HPDE6-E6E7 (cell line): ENCODE results near the gene ARHGEF7.

Source experiments
- DNase-seq: peaks from one replicate; pipeline ENCODE4 v3.0.0; 2011; ENCODE audit warnings: missing footprints; ENCODE audit errors: extremely low spot score

ARHGEF7 gene

DNA sequence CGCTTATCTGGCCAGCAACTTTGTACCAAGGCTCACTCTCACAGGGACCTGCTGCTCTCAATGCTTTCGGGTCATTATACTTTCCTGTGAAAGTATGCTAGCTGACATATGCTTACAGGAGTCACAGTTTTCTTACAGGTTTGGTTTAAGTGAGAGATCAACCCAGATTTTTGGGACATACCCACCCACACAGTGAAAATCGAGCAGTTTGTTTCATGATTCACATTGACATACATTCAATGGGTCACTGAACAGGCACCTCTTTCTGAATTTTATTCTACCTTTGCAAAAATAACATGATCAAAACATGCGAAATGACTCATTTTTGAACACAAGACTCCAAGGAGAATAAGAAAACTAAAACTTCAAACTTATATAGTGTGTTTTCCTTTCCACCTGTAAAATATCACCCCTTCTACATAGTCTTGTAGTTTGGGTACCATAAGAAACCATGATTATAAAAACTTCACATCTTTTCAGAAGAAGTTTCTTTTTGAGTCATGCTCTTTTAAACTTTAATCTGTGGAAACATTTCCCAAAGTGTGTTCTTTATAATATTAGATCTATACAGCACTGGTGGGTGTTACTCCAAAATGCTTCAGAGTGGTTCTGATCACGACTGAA is 161.0 kb downstream of the ARHGEF7 start:
- DNase-seq: no peak

DNA sequence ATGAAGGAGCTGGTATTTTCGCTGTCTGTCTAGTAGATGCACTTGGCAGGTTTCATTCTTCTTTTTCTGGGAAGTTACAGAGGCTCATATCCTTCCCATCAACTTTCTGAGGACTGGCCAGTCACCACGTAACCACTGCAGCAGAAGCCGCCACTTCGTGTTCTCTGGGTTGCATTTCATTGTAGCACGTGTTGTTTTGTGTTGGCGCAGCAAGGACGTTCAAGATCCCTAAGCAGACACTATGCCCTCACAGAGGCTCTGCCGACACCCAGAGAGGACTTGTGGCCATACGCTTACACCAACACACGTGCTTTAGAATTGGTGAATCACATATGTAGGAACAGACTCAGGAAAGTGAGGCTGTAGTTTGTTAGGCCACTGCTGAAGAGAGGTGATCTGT is 163.1 kb downstream of the ARHGEF7 start:
- DNase-seq: no peak

DNA sequence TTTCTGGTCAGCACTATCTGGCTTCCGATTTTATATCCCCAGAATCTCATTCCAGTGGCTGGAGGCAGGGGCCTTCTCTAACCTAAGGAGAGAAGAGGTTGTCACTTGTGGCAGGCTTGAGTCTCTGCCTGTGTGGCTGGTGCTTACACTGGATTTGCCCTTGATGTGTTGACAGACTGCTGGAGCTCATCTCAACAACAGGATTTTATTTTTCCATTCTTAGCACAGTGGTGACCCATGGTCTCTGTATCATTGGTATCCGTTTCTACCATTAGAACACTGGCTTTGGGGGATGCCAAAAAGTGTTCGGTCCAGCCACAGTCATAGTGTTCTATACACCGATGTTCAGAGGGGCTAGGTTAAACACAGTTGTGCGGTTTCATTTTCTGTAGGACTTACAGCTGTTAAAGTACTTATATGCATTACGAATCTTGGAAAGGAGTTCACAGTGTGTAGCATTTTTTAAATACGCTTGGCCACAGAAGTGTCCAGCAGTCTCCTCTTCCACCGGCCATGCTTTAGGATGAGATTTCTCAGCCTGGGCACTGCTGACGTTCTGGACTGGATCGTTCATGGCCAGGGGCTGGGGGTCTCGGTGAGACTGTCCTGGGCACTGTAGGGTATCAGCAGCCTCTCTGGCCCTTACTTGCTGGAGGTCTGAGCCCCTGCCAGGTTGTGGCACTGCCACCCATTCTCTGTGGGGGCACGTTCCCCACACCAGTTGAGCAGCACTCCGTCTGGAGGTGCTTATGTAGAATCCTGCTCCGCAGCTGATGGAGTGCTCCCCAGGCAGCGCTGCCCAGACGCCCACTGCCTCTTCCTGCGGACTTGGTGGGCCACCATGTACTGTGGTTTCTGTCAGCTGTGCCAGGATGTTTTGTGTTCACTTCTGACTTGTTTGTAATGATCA is 163.9 kb downstream of the ARHGEF7 start:
- no peak for DNase-seq

DNA sequence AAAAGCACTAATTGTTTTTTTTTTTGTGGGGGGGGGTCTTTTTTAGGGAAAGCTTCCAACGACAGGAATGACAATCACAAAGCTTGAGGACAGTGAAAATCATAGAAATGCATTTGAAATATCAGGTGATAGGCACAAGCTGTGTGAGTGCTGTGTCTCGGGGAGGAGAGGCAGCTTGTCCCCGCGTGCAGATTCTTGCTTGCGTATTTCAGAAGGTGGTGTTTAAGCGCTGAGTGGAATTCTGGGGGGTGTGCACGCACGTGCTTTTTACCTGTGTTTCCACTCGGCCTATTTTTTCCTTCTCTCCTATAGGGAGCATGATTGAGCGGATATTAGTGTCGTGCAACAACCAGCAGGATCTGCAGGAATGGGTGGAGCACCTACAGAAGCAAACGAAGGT is 165.1 kb downstream of the ARHGEF7 start:
- no peak for DNase-seq

DNA sequence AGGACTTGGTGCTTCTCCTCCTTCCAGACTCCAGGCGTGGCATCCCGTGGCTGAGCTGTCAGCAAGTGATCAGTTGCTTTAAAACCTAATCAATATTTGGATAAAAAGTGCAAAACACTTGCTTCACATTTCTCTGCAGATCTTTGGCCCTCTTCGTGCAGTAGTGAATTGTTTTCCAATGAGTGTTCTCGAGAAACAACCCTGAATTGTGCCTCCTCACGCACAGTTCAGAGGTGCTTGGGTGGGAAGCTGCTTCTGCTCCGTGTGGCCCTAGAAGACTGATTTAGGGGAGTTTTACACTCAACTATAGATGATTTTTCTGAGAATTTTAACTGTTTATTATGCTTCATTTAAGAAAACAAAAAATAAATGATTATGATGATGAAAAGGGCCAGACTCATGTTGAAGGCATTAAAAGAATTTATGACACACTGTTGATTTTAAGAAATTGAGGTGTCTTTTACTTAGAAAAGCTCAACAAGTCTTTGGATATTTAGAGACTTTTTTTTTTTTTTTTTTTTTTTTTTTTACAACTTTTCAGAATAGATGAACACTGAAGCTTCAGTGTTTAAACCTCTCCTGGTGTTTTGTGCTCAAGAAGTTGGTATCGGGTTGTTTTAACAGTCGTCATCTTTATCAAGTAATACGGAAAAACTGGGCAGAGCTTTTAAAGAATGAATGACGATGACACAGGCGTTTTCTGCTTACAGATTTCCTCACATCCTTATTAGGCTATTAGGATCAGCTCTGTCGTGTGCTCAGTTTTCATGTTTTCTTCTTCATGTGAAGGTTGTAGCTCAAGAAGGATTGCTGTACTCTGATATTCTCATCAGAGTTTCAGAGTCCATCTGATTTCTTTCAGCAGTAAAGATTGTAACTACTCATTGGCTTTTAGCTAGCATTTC is 165.8 kb downstream of the ARHGEF7 start:
- no peak for DNase-seq

DNA sequence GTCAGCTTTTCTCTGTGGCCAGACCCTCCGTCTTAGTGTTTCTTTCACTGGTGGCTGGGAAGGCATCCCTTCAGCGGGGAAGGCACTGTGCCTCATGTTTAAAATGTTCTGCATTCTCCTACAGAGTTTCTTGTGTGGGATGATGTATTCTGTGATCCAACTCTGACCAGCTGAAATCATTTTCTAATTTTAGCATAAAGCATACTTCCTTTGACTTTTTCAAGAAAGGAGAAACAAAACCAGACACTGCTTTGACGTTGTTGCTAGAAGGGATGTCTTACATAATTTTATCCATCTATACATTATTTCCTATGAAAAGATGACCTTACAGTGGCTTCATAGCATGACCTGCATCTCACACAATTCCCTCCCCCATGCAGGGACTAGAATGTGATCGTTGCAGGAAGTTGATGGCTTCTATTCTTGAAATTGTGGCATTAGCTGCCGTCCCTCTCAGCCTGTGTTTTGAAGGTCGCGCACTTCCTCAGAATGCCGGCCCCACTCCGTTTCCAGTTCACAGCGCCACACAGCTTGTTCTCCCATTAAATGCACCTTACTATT is 166.7 kb downstream of the ARHGEF7 start:
- no peak for DNase-seq

DNA sequence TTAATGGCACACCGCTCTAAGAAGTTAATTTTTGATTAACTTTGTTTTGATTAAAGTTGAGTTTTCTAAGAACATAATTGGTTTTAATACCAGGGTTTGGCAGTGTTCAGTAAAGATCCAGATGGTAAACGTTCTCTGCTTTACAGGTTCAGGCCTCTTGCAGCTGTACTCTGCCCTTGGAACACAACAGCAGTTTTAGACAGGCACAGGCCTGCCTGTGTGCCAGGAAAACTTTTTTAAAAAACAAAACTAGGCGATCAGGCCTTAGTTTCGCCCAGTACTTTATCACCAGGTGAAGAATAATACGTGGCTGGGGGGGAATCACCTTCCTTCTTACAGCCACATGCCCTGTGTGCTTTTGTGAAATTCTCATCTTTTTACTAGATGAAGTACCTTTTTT is 167.3 kb downstream of the ARHGEF7 start:
- DNase-seq: no peak

DNA sequence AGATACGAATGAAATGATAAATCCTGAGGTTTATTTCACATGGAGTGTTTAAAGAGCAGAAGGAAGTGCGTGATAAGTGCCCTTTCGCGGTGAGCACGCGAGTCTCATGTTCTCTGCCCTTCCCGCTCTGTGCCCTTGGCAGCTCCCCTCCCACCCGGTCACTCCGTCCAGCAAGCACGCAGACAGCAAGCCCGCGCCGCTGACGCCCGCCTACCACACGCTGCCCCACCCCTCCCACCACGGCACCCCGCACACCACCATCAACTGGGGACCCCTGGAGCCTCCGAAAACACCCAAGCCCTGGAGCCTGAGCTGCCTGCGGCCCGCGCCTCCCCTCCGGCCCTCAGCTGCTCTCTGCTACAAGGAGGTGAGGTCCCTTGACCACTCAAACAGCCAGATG is 167.9 kb downstream of the ARHGEF7 start:
- no peak for DNase-seq

DNA sequence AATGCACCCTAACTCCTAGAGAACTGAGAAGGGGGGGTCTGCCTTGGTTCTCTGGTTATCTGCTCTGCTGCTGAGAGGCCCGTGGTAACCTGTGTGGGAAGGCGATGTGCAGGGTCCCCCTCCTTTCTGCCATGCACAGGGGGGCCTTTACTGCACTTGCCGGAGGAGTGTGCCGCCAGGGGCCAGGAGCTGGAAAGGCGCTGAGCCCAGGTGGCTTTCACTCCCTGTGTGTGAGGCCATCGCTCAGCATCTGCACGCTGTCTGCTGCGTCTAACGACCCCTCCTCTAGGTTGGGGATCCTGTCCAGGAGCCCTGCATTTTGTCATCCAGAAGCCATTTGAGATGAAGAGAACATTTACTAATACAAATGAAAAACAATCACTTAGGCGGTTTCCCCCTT is 168.3 kb downstream of the ARHGEF7 start:
- no peak for DNase-seq

DNA sequence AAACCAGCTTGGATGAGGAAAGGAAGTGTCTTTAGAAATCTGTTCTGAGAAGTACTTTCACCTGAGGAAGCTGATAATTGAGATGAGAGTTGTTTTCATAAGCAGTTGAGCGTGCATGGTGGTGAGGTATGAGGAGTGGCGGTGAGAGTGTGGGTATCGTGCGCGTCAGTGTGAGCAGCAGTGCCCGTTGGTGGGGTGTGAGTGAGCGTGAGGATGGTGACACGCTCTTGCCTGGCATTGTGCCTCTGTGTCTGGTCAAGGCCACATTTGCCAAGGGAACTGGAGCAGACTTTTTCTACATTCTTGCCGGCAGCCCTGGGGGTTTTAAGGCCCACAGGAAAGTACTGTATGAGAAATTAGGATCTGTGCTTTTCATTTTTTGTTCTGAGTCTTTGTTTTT is 168.9 kb downstream of the ARHGEF7 start:
- no peak for DNase-seq

DNA sequence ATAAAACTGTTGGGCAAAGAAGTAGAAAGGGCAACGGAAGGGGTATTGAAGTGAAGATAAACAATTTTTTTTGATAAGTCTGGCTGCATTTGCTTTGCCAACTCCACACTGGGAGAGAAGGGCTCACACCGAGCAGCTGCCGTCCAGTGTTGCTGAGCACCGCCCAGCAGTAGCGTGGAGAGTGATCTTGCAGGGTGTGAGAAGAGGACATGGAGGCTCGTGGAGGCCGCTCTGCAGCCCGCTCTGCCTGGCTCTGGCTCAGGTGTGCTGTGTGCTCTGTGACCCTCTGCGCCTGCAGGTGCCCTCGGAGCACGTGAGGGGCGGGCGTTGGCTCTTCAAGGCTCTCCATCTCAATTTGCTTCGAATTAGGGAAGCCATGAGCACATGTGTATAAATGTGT is 169.5 kb downstream of the ARHGEF7 start:
- no peak for DNase-seq

DNA sequence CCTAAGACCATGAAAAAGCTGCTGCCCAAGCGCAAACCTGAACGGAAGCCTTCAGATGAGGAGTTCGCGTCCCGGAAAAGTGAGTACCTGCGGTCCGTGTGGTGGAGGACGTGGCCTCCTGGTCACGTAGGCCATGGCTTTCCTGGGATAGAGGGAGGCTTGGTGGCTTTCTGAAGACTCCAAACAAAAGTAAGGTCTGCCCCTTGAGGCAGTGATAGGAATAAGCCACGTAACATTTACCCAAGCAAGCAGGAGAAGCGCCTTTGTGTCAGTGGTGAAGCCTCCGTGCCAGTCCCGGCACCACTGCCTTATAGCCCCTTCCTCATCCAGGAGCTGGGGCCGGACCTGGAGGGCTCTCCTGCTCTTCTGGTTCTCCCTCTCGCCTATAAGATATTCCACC is 171.1 kb downstream of the ARHGEF7 start:
- DNase-seq: no peak

DNA sequence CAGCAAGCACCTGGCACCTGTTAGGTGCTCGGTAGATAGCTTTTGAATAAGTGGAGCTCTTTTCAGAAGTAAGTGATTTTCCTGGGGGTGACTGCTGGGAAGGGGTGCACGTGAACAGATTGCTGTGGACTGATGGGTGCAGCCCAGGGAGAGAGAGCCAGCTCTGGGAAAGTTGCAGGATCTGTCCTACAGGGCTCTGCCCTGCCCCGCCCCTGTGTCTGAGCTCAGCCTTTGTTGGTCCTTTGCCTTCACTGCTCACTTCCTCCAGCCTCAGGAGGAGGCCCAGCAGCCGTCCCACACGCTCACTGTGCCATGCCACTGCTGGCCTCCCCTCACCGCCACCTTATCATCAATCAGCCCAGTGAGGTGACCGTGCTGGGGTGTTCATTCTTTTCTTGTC is 171.6 kb downstream of the ARHGEF7 start:
- no peak for DNase-seq

DNA sequence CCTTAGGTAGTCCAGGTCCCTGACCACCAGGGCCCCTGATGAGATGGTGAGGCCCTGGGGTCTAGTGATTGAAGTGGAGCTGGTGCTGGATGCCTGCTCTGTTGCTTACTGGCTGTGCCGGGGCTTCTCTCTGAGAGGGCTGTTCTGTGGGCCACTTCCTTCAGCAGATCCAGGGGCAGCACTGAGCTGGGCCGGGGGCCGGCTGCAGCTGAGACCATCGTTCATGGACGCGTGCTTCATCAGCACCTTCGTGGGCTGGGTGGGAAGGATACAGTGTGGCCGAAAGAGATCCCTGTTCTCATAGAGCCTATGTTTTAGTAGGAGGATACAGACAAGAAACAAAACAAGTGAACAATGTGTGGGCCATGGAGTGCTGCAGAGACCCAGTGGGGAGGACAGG is 172.1 kb downstream of the ARHGEF7 start:
- DNase-seq: no peak

DNA sequence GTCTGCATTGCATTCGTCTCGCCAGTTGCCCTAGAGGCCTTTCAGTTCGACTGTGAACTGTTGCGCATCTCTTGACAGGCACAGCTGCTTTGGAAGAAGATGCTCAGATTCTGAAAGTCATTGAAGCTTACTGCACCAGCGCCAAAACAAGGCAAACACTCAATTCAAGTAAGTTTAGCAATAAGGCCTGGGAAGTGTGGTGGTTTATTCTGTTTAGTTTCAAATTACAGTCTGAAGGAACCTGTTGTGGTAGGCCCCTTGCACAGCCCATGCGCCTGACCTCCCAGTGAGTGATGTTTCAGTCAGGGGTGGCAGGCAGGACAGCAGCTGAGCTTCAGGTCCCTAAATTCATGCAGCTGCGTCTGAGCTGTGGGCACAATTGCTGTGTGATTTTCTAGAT is 173.2 kb downstream of the ARHGEF7 start:
- DNase-seq: no peak

DNA sequence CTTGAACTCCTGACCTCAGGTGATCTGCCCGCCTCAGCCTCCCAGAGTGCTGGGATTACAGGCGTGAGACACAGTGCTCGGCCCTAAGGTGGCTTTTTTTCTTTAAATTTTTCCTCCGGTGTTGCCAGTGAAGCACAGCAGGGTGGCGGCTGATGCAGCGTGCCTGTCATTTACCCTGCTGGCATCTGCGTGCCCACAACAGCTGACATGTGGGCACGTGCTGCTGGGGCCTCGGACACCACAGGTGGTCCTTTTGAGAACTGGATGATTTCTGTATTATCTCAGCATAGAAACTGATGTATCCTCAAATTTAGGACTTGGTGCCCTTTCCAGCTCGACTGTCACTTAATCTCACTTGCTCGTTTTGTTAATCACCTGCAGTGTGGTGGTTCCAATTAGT is 174.1 kb downstream of the ARHGEF7 start:
- DNase-seq: no peak

DNA sequence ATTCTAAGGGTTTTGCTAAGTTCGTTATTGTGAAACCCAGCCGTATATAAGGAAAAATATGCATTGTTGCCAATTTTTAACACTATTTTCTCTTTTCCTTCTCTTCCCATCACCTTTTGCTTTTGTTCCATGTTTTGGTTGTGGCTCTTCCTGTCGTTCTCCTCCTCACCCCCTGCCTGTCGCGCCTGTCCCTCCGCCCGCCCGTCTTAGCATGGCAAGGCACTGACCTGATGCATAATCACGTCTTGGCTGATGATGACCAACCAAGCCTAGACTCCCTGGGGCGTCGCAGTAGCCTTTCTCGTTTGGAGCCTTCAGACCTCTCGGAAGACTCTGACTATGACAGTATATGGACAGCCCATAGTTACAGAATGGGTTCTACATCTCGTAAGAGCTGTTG is 176.8 kb downstream of the ARHGEF7 start:
- no peak for DNase-seq

DNA sequence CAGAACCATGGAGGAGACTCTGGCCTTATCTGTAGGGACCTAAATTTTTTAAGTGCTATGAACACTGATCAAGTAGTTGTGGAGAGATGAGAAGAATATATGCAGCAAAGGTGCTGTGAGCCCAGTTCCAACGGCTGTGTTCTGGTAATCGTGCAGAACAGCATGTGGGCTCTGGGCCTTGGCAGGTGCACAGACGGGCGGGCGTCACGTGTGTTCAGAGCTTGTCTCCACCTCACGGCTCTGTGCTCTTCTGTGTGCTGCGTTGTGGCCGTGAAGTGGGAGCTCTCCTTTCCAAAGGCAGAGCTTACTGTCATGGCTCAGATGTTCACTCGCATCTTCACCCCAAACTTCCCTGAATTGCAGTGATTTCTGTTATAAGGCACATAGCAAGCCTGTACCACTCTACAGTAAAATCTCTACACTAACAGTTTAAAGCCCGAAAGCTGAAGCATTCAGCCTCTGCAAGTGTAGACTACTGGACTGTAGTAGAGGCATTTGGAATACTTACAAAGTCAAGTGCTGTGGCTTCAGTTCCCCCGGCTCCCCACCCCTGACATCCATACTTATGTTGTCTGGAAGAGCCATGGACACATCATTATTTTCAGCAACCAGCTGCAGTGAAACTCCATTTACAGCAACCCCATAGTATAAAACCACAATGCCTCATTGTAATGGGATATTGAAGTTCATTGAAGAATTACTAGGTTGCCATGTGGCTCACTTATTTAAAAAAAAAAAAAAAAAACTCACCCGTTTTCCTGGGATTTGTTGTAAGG is 177.8 kb downstream of the ARHGEF7 start:
- no peak for DNase-seq

DNA sequence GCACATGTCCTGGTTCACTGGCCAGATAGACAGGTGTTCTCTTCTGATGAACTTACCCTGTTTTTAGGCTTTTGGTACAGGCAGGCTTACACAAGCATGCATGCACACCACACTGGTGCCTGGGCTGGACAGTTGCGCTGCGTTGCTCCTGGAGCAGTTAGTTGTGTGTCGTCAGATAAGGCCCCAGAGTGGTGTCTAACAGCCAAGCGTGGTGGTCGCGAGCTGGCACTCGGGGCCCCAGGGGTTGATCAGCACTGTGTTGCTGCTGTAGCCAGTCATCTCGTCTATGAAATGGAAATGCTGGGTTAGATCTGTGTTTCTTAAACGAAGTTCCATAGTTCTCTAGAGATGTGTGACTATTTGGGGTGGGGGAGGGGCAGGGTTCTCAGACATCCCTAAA is 180.8 kb downstream of the ARHGEF7 start:
- DNase-seq: no peak

DNA sequence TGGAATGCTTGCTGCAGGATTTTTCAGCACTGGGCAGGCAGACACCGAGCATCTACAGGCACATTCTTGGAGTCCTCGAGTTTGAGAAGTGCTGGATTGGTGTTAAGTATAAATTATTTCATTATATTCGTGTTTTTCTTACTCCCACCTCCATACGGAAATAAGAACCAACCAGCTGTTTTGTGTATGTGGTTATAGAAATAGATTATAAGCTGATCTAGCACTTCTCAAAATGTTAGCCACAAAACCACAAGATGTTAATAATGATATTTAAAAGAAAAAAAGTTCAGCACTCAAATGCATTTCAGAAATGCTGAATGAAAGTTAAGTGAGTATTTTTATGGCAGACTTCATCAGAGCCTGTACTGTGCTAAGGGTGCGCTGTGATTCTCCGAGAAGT is 181.3 kb downstream of the ARHGEF7 start:
- no peak for DNase-seq

DNA sequence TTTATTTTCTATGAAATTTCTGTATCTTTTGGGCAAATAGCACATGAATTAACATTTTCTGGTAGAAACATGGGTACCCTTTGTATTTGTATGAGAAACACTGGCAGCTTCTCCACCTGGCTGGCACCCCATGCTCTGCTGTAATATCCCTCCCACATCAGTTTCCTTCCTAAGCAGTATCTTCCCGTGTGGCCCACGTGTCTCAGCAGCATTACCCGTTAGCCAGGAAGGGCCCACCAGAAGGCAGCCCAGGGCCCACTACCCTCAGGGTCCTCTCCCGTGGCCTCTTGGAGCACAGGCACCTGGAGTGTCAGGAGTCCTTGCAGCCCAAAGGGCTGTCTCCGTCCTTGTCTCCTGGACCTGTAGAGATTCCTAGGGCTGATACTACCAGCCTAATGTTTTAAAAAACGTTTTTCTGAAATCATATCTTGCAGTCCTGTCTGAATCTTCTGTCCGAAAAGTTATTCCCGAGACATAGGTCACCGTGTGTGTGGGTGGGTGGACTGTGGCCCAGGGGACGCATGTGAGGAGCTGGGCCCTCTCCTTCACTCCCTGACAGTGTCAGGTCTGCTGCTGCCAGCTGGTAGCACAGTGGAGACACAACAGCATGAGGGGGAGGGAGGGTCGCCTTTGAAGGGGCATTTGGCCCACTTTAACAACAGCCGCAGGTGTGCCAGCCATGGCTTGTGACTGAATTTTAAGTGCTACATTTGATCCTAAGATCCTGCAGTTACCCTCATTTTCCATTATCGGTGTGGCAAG is 183.3 kb downstream of the ARHGEF7 start:
- no peak for DNase-seq
